OCI-LY1 (cell line): ENCODE data around the gene RDH5.
A peak's percentile ranks its signal among the peaks of the same experiment; 100 is the strongest.

ENCODE experiments used
- EZH2 ChIP-seq: fragments of 200-600 bp; sonication (generic), shearing (Covaris generic); IDR thresholded peaks from 2 replicates; pipeline ENCODE4 v1.8.0; 2017; ENCODE audit warnings: borderline replicate concordance, mixed run types, mild to moderate bottlenecking, antibody characterized with exemption, low read length, moderate library complexity, mixed read lengths
- TF ChIP-seq, protein P1 (sequence below): fragments of 200-600 bp; sonication (generic), shearing (Covaris generic); IDR thresholded peaks from 2 replicates; pipeline ENCODE4 v1.5.1; 2017; ENCODE audit warnings: mild to moderate bottlenecking, antibody characterized with exemption, low read length, moderate library complexity, mixed read lengths

DNA sequence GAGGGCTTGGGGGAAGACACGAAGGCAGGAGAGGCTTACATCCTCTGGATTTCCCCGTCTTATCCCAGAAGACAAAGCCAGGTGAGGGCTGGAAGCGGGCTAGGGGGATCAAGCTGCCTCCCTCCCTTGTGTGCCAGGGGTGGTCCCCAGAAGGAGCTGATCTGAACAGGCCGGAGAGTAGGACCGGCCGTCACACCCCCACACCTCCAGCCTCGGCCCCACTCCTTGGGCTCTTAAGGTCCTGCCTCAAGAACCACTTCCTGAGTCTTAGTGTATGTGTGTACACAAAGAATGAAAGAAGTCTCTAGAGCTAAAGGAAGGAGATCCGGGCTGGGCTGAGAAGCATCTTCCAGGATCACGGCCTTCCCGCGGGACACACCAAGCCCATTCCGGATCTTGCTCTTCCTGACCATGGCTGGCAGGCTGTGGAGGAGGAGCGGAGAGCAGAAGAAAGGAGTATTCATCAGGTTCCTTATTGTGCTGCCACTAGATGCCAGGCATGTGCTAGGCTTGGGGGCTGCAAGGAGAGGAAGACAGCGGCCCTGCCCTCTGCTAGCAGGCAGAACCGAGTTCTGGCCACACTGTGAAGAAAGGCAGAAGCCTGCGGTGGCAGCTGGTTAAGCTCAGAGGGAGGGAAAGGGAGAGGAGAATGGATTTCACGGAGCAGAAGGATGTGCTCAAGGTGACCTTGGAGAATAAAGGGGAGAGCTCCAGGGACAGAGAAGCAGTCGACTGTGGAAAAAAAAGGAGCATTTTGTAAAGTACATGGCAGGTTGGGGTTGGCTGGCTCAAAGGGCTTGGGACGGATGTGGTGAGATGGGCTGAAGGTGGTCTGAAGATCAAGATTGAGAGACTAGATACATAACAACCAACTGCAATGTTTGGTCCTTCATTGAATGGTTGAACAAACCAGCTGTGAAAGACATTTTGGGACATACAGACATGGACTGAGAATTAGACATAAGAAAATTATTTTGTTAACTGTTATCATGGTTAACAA is 9.9 kb downstream of the RDH5 start:
- TF ChIP-seq, protein P1, sequence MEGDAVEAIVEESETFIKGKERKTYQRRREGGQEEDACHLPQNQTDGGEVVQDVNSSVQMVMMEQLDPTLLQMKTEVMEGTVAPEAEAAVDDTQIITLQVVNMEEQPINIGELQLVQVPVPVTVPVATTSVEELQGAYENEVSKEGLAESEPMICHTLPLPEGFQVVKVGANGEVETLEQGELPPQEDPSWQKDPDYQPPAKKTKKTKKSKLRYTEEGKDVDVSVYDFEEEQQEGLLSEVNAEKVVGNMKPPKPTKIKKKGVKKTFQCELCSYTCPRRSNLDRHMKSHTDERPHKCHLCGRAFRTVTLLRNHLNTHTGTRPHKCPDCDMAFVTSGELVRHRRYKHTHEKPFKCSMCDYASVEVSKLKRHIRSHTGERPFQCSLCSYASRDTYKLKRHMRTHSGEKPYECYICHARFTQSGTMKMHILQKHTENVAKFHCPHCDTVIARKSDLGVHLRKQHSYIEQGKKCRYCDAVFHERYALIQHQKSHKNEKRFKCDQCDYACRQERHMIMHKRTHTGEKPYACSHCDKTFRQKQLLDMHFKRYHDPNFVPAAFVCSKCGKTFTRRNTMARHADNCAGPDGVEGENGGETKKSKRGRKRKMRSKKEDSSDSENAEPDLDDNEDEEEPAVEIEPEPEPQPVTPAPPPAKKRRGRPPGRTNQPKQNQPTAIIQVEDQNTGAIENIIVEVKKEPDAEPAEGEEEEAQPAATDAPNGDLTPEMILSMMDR = peak; percentile 43; the same call in 1 of the 2 replicates
- TF ChIP-seq EZH2 = no peak
